ENCODE results near the gene MCC.

- TF ChIP-seq POLR2A (IDR thresholded peaks at IDR 0.05), result no peak
- no peak for TF ChIP-seq CTCF (IDR thresholded peaks at IDR 0.05)
Measured at GRCh38 chr5:113202287-113202686, 286.0 kb downstream of the MCC start.
